ENCODE data around the gene TMC1.

GRCh38 chr9:72533322-72533721 lies 11.9 kb downstream of the TMC1 start:
- no peak for TF ChIP-seq SUZ12 (IDR thresholded peaks at IDR 0.05; ENCODE audit: extremely low read depth, insufficient read depth, insufficient read length)
- no peak for TF ChIP-seq YY1 (IDR thresholded peaks at IDR 0.05; ENCODE audit: insufficient read depth, insufficient read length)
